Adipocyte (in vitro differentiated cells): Measurements from ENCODE around the gene DIS3L.
"Not testable (repeated sequence)": the region's sequence is repeated elsewhere in the genome, so short reads cannot be mapped to it uniquely, and the experiment has no call there.

Source experiments
- DNase-seq: peaks from one replicate; pipeline ENCODE4 v3.0.0-alpha.2; 2015; ENCODE audit warnings: low read depth
- H3K27me3 ChIP-seq: replicated peaks from 2 replicates; pipeline ENCODE4 v1.7.0; 2013; ENCODE audit warnings: mild to moderate bottlenecking, low read length, moderate library complexity; ENCODE audit not compliant: control insufficient read depth, insufficient read depth
- H3K36me3 ChIP-seq: 2 replicates; pipeline ENCODE4 v1.7.0; 2013; ENCODE audit warnings: low read length, mild to moderate bottlenecking, moderate library complexity; ENCODE audit not compliant: control insufficient read depth, insufficient read depth, severe bottlenecking
- H3K4me1 ChIP-seq: 2 replicates; pipeline ENCODE4 v1.7.0; 2013; ENCODE audit warnings: mild to moderate bottlenecking, low read length, moderate library complexity; ENCODE audit not compliant: control insufficient read depth, insufficient read depth
- H3K4me3 ChIP-seq: 2 replicates; pipeline ENCODE4 v1.7.0; 2013; ENCODE audit warnings: mild to moderate bottlenecking, low read length, moderate library complexity
- H3K9ac ChIP-seq: 2 replicates; pipeline ENCODE4 v1.7.0; 2013; ENCODE audit warnings: mild to moderate bottlenecking, low read length, moderate library complexity
- H3K9me3 ChIP-seq: 2 replicates; pipeline ENCODE4 v1.7.0; 2013; ENCODE audit warnings: mild to moderate bottlenecking, low read length, moderate library complexity; ENCODE audit not compliant: control insufficient read depth

Gene DIS3L

GRCh38 chr15:66378814-66379430 lies 85.6 kb downstream of the DIS3L start:
- H3K9ac ChIP-seq = no peak overlapping the region
- H3K9me3 ChIP-seq = peaks cover 5% of the 10 kb centered on the region
- H3K36me3 ChIP-seq = no peaks in the 10 kb centered on the region
- no peak overlapping the region for H3K4me3 ChIP-seq
- no peak for DNase-seq
- H3K27me3 ChIP-seq = no peaks in the 10 kb centered on the region
- H3K4me1 ChIP-seq = no peaks in the 10 kb centered on the region

GRCh38 chr15:66381376-66381775 lies 88.0 kb downstream of the DIS3L start:
- not testable (repeated sequence) for H3K4me3 ChIP-seq, H3K9ac ChIP-seq, H3K4me1 ChIP-seq, H3K36me3 ChIP-seq, H3K27me3 ChIP-seq, H3K9me3 ChIP-seq
- DNase-seq = peak; percentile 30
